Large intestine (tissue), 3 donors: Measurements from ENCODE around the gene PTPRE. TPM values are rescaled to one million over a fixed set of nuclear protein-coding genes. Genes with fewer than 3 reads are reported as not detected.
A peak's percentile ranks its signal among the peaks of the same experiment; 100 is the strongest.

Experiments used
- DNase-seq, 2 donors: peaks; one replicate each; pipeline versions ENCODE4 v3.0.0 to v3.0.0-alpha.2; 2013
- H3K27ac ChIP-seq: one replicate; pipeline ENCODE4 v1.5.1; 2013; ENCODE audit warnings: low read length
- H3K27me3 ChIP-seq: 2 replicates; pipeline ENCODE4 v1.6.1; 2013; ENCODE audit warnings: low read length; ENCODE audit not compliant: control insufficient read depth, insufficient read depth
- H3K36me3 ChIP-seq: 2 replicates; pipeline ENCODE4 v1.6.1; 2013; ENCODE audit warnings: low read length; ENCODE audit not compliant: control insufficient read depth, insufficient read depth
- H3K4me1 ChIP-seq: one replicate; pipeline ENCODE4 v1.6.1; 2013; ENCODE audit warnings: low read length; ENCODE audit not compliant: control insufficient read depth, insufficient read depth
- H3K4me3 ChIP-seq: one replicate; pipeline ENCODE4 v1.5.1; 2013; ENCODE audit warnings: low read length
- H3K9me3 ChIP-seq: one replicate; pipeline ENCODE4 v1.6.1; 2013; ENCODE audit warnings: mild to moderate bottlenecking, low read depth, low read length, moderate library complexity; ENCODE audit not compliant: control insufficient read depth
- WGBS: methylation state at CpG from one replicate; pipeline ENCODE4 v1.1.5; 2013; ENCODE audit warnings: low lambda C conversion rate; ENCODE audit not compliant: insufficient coverage; 5-methylcytosine and 5-hydroxymethylcytosine counted together
- polyA plus RNA-seq: library from polyadenylated mRNA; unstranded; fragments of 120-200 nt; gene quantifications from one replicate; pipeline ENCODE4 v1.2.1, GENCODE V29; 2013

The PTPRE gene
- polyA plus RNA-seq, 1 donor = 21.6 TPM

- Histone ChIP-seq H3K36me3 (peaks cover 61% of the 10 kb centered on the region), H3K9me3 (no peaks in the 10 kb centered on the region), H3K4me1 (no peaks in the 10 kb centered on the region), H3K4me3 (no peak overlapping the region), H3K27ac (no peak overlapping the region), H3K27me3 (no peaks in the 10 kb centered on the region)
- no peak for DNase-seq
- 57% methylated on average over 1 of the region's 14 CpGs for WGBS
These were observed 154.7 kb downstream of the PTPRE start for GRCh38 chr10:128061306-128062300.

- H3K4me3 ChIP-seq = no peak overlapping the region
- no CpG with 5 or more reads among the region's 11 CpGs for whole genome bisulfite sequencing
- H3K27ac ChIP-seq = peak overlapping the region; percentile 23
- no peaks in the 10 kb centered on the region for H3K4me1 ChIP-seq
- peaks cover 64% of the 10 kb centered on the region for H3K36me3 ChIP-seq
- peak in 1 of 2 donors; percentile 20 for DNase-seq
- no peaks in the 10 kb centered on the region for H3K27me3 ChIP-seq
- no peaks in the 10 kb centered on the region for H3K9me3 ChIP-seq
These were observed 155.5 kb downstream of the PTPRE start for GRCh38 chr10:128062331-128062880.

GRCh38 chr10:128062881-128063563, 156.1 kb downstream of the PTPRE start:
- H3K27ac ChIP-seq = peak overlapping the region; percentile 23
- H3K27me3 ChIP-seq = no peaks in the 10 kb centered on the region
- peaks cover 67% of the 10 kb centered on the region for H3K36me3 ChIP-seq
- DNase-seq = no peak
- WGBS = 90% methylated on average over 2 of the region's 19 CpGs
- H3K9me3 ChIP-seq = no peaks in the 10 kb centered on the region
- H3K4me3 ChIP-seq = no peak overlapping the region
- H3K4me1 ChIP-seq = no peaks in the 10 kb centered on the region

GRCh38 chr10:128063736-128064107, 156.8 kb downstream of the PTPRE start:
- DNase-seq = no peak
- H3K27me3 ChIP-seq = no peaks in the 10 kb centered on the region
- no peaks in the 10 kb centered on the region for H3K4me1 ChIP-seq
- H3K27ac ChIP-seq = no peak overlapping the region
- no peak overlapping the region for H3K4me3 ChIP-seq
- no peaks in the 10 kb centered on the region for H3K9me3 ChIP-seq
- WGBS = no CpG with 5 or more reads among the region's 7 CpGs
- H3K36me3 ChIP-seq = peaks cover 70% of the 10 kb centered on the region

GRCh38 chr10:128064108-128064969, 157.4 kb downstream of the PTPRE start:
- DNase-seq = no peak
- no CpG with 5 or more reads among the region's 11 CpGs for WGBS
- Histone ChIP-seq H3K4me3 (no peak overlapping the region), H3K4me1 (no peaks in the 10 kb centered on the region), H3K36me3 (peaks cover 71% of the 10 kb centered on the region), H3K9me3 (no peaks in the 10 kb centered on the region), H3K27ac (no peak overlapping the region), H3K27me3 (no peaks in the 10 kb centered on the region)

- Histone ChIP-seq H3K36me3 (peaks cover 70% of the 10 kb centered on the region), H3K27me3 (no peaks in the 10 kb centered on the region), H3K4me3 (no peak overlapping the region), H3K4me1 (no peaks in the 10 kb centered on the region), H3K27ac (no peak overlapping the region), H3K9me3 (no peaks in the 10 kb centered on the region)
- no peak for DNase-seq
- WGBS = no CpG with 5 or more reads among the region's 17 CpGs
These were observed 158.2 kb downstream of the PTPRE start for GRCh38 chr10:128064970-128065580.

GRCh38 chr10:128065881-128066534, 159.1 kb downstream of the PTPRE start:
- Histone ChIP-seq H3K27me3 (no peaks in the 10 kb centered on the region), H3K27ac (no peak overlapping the region), H3K9me3 (no peaks in the 10 kb centered on the region), H3K36me3 (peaks cover 71% of the 10 kb centered on the region), H3K4me1 (no peaks in the 10 kb centered on the region), H3K4me3 (no peak overlapping the region)
- WGBS = no CpG with 5 or more reads among the region's 13 CpGs
- DNase-seq = no peak

- no peak for DNase-seq
- H3K27me3 ChIP-seq = no peaks in the 10 kb centered on the region
- H3K9me3 ChIP-seq = no peaks in the 10 kb centered on the region
- WGBS = no CpG with 5 or more reads among the region's 13 CpGs
- H3K27ac ChIP-seq = no peak overlapping the region
- peaks cover 75% of the 10 kb centered on the region for H3K36me3 ChIP-seq
- H3K4me3 ChIP-seq = no peak overlapping the region
- H3K4me1 ChIP-seq = no peaks in the 10 kb centered on the region
These were observed 160.0 kb downstream of the PTPRE start for GRCh38 chr10:128066870-128067382.

GRCh38 chr10:128067691-128068397, 160.9 kb downstream of the PTPRE start:
- H3K4me3 ChIP-seq = no peak overlapping the region
- H3K27me3 ChIP-seq = no peaks in the 10 kb centered on the region
- no peaks in the 10 kb centered on the region for H3K9me3 ChIP-seq
- peaks cover 72% of the 10 kb centered on the region for H3K36me3 ChIP-seq
- DNase-seq = no peak
- WGBS = no CpG with 5 or more reads among the region's 25 CpGs
- H3K4me1 ChIP-seq = no peaks in the 10 kb centered on the region
- H3K27ac ChIP-seq = no peak overlapping the region
